GM10248 (cell line): ENCODE data around the gene MTARC2.

Experiments
- CTCF ChIA-PET: fragments of 300-600 bp; sonication (Branson Sonifier 250); formaldehyde crosslinking; extraction: SDS; loops from one replicate; lab custom pipeline; 2021; ENCODE audit warnings: antibody characterized with exemption; lab: Yijun Ruan, JAX
- POLR2A ChIA-PET: fragments of 350-650 bp; sonication (Branson Sonifier 250); formaldehyde crosslinking; extraction: SDS; loops from one replicate; lab custom pipeline; 2020; ENCODE audit warnings: antibody characterized with exemption; lab: Yijun Ruan, JAX
- DNase-seq: peaks from one replicate; pipeline ENCODE4 v3.0.0; 2012; ENCODE audit errors: extremely low spot score
- TF ChIP-seq, protein P1 (sequence below): IDR thresholded peaks from 2 replicates; pipeline ENCODE4 v1.5.1; 2012; ENCODE audit warnings: mild to moderate bottlenecking, low read depth; ENCODE audit errors: extremely low read depth, missing control alignments, control extremely low read depth

Gene MTARC2

GRCh38 chr1:220808345-220809186, 60.4 kb downstream of the MTARC2 start:
- DNase-seq = no peak
- POLR2A ChIA-PET = no interaction called here
- CTCF ChIA-PET = interaction anchor here (1.3 to 4.0 kb wide), 6 partner anchors 8 to 627 kb away, joined by 3 to 29 read pairs (median 15); no protein-coding TSS in a partner anchor
- TF ChIP-seq, protein P1, sequence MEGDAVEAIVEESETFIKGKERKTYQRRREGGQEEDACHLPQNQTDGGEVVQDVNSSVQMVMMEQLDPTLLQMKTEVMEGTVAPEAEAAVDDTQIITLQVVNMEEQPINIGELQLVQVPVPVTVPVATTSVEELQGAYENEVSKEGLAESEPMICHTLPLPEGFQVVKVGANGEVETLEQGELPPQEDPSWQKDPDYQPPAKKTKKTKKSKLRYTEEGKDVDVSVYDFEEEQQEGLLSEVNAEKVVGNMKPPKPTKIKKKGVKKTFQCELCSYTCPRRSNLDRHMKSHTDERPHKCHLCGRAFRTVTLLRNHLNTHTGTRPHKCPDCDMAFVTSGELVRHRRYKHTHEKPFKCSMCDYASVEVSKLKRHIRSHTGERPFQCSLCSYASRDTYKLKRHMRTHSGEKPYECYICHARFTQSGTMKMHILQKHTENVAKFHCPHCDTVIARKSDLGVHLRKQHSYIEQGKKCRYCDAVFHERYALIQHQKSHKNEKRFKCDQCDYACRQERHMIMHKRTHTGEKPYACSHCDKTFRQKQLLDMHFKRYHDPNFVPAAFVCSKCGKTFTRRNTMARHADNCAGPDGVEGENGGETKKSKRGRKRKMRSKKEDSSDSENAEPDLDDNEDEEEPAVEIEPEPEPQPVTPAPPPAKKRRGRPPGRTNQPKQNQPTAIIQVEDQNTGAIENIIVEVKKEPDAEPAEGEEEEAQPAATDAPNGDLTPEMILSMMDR = no peak

- ChIA-PET CTCF (interaction anchor here (1.3 to 4.0 kb wide), 6 partner anchors 9 to 626 kb away, joined by 3 to 29 read pairs (median 15); no protein-coding TSS in a partner anchor), POLR2A (no interaction called here)
- DNase-seq = no peak
- TF ChIP-seq, protein P1 = no peak
Measured at GRCh38 chr1:220809187-220809550, 61.0 kb downstream of the MTARC2 start.

- no peak for DNase-seq
- TF ChIP-seq, protein P1 = no peak
- POLR2A ChIA-PET = no interaction called here
- CTCF ChIA-PET = interaction anchor here (0.7 to 4.0 kb wide), 14 partner anchors 9 to 1361 kb away, joined by 3 to 29 read pairs (median 4); partner anchors contain the start of gene MTARC1
Measured at GRCh38 chr1:220809704-220810103, 61.6 kb downstream of the MTARC2 start.

- CTCF ChIA-PET = interaction anchor here (0.7 to 4.0 kb wide), 26 partner anchors 9 to 1645 kb away, joined by 3 to 29 read pairs (median 3); partner anchors contain the start of gene MTARC1
- TF ChIP-seq, protein P1 = peak; percentile 88
- DNase-seq = peak; percentile 79
- POLR2A ChIA-PET = no interaction called here
Measured at GRCh38 chr1:220810179-220810653, 62.1 kb downstream of the MTARC2 start.

- DNase-seq = no peak
- ChIA-PET CTCF (interaction anchor here (0.7 to 4.0 kb wide), 21 partner anchors 11 to 1645 kb away, joined by 3 to 29 read pairs (median 3); partner anchors contain the start of gene MTARC1), POLR2A (no interaction called here)
- TF ChIP-seq, protein P1 = no peak
Measured at GRCh38 chr1:220810963-220811362, 62.8 kb downstream of the MTARC2 start.

DNA sequence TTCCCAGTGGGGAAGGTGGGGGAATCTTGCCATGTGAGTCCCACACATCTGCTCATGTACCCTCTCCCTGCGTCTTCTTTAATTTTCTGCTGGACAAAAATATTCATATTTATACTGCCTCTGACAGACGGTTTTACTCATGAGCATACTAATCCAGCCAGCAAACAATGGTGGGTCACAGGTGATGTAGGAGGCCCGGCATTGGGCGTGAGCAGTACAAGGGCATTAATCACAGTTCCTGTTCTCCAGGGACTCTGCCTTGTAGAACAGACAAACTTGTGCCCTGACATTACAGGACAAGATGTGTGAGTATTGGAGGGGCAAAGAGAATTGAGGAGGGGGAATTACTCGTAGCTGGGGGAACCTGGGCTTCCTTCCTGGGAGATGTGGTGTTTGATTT, 63.6 kb downstream of the MTARC2 start:
- no peak for DNase-seq
- TF ChIP-seq, protein P1 = no peak
- ChIA-PET POLR2A (interaction anchor here (0.6 kb wide), 1 partner anchor 623 kb away, joined by 3 read pairs; no protein-coding TSS in a partner anchor), CTCF (interaction anchor here (1.3 to 4.0 kb wide), 6 partner anchors 11 to 1644 kb away, joined by 3 to 29 read pairs (median 9); partner anchors contain the start of gene MTARC1)
